B cell (primary cell): Measurements from ENCODE around the gene TRPM6.

Experiments used
- EZH2 ChIP-seq: IDR thresholded peaks from 2 replicates; pipeline ENCODE4 v1.6.1; 2012; ENCODE audit warnings: borderline replicate concordance, low read depth, mild to moderate bottlenecking, moderate library complexity, low read length; ENCODE audit not compliant: insufficient read depth, poor library complexity, severe bottlenecking
- TF ChIP-seq, protein P1 (sequence below): fragments of 200-600 bp; IDR thresholded peaks from one replicate; pipeline ENCODE4 v1.8.0; 2022; ENCODE audit warnings: antibody characterized with exemption, mild to moderate bottlenecking

DNA sequence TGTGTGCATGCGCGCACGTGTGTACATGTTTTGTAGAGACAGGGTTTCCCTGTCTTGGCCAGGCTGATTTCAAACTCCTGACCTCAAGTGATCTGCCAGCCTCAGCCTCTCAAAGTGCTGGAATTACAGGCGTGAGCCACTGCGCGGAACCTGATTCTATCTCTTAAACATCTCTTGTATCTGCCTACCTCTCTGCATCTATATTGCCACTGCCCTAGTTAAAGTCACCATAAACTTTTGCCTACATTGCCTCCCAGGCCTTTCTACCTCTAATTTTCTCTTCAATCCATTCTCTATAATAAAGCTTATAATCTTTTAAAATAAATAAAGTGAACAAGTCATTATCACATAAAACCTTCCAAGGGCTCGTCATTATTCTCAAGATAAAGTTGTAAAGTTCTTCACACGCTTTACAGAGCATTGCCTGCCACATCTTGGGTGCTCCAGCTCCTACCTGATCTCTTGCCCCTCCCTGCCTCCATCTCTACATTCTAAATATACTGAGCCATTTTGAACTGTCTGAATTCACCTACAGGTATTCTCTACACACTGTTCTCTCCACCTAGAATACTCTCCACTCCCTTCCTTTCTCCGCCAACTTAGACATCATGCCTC, 15.0 kb downstream of the TRPM6 start:
- TF ChIP-seq, protein P1, sequence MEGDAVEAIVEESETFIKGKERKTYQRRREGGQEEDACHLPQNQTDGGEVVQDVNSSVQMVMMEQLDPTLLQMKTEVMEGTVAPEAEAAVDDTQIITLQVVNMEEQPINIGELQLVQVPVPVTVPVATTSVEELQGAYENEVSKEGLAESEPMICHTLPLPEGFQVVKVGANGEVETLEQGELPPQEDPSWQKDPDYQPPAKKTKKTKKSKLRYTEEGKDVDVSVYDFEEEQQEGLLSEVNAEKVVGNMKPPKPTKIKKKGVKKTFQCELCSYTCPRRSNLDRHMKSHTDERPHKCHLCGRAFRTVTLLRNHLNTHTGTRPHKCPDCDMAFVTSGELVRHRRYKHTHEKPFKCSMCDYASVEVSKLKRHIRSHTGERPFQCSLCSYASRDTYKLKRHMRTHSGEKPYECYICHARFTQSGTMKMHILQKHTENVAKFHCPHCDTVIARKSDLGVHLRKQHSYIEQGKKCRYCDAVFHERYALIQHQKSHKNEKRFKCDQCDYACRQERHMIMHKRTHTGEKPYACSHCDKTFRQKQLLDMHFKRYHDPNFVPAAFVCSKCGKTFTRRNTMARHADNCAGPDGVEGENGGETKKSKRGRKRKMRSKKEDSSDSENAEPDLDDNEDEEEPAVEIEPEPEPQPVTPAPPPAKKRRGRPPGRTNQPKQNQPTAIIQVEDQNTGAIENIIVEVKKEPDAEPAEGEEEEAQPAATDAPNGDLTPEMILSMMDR, result no peak
- no peak for TF ChIP-seq EZH2
